Activated CD8-positive, alpha-beta T cell treated with anti-CD3 and anti-CD28 coated beads, Interleukin-2, amount 10 ng/mL, durations not matched to agents 7 days and 5 days (primary cell): ENCODE data around the gene TIMM9. TPM values are rescaled to one million over a fixed set of nuclear protein-coding genes. Genes with fewer than 3 reads are reported as not detected.

Experiments
- total RNA-seq, 2 experiments: library from RNA; stranded (reverse); gene quantifications; one replicate each; pipeline ENCODE4 v1.2.3, GENCODE V29; 2021

Gene TIMM9
- total RNA-seq, 2 experiments from 2014 or later, result 34.6 to 37.7 TPM

Other genes starting within 250 kb of the TIMM9 start
- 10 to 100 TPM; 49.5 to 53.4 TPM for gene ACTR10, start 227.4 kb downstream of the TIMM9 start, total RNA-seq
- 100 to 1,000 TPM; 257 to 275 TPM for gene PSMA3, start 182.7 kb downstream of the TIMM9 start, total RNA-seq
- gene ARID4A, start 129.0 kb downstream of the TIMM9 start, total RNA-seq, result 10 to 100 TPM; 27.0 to 28.0 TPM
- not detected for gene TOMM20L, start 31.6 kb downstream of the TIMM9 start, total RNA-seq
- 10 to 100 TPM; 24.9 to 27.0 TPM for gene KIAA0586, start 188 bp upstream of the TIMM9 start, total RNA-seq
- 1 to 10 TPM in 1 of 2 experiments, under 1 TPM in 1; 0.58 to 1.1 TPM for gene DACT1, start 210.4 kb upstream of the TIMM9 start, total RNA-seq